GM18511 (cell line): ENCODE data around the gene RALGAPA1.

Experiments used
- ATAC-seq: cut with Tn5 transposase; IDR thresholded peaks from one replicate; pipeline ENCODE4 v1.9.1; 2021; ENCODE audit warnings: mild to moderate bottlenecking, moderate library complexity; ENCODE audit not compliant: unreplicated experiment

Gene RALGAPA1

DNA sequence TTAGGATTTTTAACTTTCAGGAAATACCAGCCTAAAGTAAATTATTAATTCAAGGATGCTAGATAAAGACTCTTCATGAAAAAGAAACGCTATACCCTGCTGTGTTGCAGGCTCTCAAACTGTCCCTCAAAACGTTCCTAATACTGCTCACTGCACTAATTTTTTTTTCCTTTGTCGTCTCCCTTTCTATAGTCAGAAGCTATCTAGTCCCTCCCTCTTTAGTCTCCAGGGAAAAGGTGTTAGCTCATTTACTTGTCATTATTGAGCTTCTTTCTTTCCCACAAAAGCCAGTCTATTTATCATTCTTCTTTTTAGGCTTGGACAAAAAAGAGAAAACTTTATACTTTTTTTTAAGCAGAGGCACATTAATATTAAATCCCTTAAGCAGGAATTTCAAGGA is 305.4 kb downstream of the RALGAPA1 start:
- no peak for ATAC-seq

GRCh38 chr14:35499180-35499579 is 309.9 kb downstream of the RALGAPA1 start:
- no peak for ATAC-seq

- ATAC-seq: no peak
These were observed 313.8 kb downstream of the RALGAPA1 start for GRCh38 chr14:35495278-35495677.

DNA sequence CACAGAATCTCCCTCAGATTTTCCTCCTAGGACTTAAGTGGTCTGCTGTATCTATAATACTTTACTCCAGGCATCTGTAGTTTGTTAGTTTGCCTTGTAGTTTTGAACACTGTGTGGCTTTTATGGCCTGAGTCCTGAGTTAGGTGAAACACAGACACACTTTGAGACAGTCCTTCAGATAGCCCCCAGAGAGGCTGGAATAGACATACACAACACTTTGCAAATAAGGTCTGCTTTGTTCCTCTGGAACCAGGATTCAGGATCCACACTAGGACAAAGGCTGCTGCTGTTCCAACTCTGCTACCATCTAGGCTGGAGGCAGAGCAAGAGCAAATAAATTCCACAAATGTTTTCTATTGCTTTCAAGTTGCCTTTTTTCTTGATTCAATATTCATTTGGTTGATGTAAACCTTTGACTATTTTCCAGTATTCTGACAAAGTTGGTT is 316.5 kb downstream of the RALGAPA1 start:
- no peak for ATAC-seq
